Skeletal muscle cell (primary cell): ENCODE results near the gene PPP1R12B.
"Not testable (repeated sequence)": the region's sequence is repeated elsewhere in the genome, so short reads cannot be mapped to it uniquely, and the experiment has no call there.

Experiments
- DNase-seq: peaks from one replicate; pipeline ENCODE4 v3.0.0-alpha.2; 2010; ENCODE audit warnings: low read depth
- H3K4me3 ChIP-seq: 2 replicates; pipeline ENCODE4 v1.5.1; 2011; ENCODE audit warnings: low read depth, mild to moderate bottlenecking, control low read depth, low read length, moderate library complexity

The PPP1R12B gene

DNA sequence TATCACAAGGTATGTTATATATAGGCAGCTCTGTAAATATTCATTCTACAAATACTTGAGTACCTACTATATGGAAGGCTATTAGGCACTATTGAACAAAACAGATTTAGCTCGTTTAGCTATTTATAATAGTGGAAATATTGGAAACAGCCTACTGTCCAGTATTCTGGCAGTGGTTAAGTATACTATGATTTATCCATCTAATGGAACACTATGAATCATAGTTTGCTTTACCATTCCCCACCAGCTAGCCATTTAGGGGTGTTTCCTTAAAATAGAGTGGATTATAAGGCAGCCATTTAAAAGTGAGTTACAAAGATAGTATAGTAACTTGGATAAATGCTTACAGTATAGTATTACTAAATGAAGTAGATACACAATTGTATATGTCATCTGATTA, 169.7 kb downstream of the PPP1R12B start:
- not testable (repeated sequence) for H3K4me3 ChIP-seq, DNase-seq

DNA sequence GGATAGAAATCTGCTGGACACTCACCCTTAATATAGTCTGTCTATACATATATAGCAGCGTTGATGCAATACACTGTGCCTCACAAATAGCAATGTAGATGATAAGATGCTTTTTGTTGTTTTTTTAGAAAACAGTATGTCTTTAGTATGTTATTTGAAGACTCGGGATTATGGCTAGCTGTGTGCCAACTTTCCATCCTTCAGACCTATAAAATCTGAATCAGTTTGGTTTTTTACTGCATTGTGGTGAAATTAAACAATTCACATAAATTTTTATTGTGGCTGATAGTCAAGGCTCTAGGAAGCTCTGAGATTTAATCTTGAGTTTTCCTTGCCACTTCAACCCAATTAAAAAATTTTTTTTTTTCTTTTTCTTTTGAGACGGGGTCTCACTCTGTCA, 170.4 kb downstream of the PPP1R12B start:
- not testable (repeated sequence) for DNase-seq, H3K4me3 ChIP-seq

DNA sequence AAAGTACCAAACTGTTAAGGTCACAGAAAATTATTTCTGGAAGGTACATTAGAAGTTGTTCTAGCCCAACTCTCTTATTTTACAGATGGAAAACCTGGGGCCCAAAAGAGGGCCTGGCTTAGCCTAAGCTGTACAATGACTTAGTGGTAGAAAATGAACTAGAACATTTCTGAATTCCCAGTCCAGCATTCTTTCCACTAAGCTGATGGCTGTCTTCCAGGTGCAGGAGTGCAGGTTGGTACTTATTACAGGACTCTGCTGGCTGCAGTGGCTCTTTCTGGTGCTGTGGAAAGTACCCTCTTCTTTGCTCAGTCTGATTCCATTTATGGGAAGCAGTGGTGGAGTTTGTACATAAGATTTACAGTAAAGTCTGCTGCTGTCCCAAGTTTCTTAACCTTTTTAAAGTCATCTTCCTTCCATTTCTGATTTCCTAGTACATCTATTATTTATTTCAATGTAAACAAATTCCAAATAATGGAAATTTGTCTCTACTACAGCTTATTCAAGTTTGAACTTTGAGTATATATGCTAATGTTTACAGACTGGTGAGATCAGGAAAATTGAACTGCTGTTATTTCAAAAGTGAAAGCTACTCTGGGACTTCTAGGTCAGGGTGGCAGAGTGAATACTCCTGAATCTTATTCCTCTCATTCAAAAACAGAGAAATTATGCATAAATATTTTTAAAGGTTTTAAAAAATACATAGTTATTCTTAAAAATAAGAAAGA, 171.8 kb downstream of the PPP1R12B start:
- DNase-seq, result not testable (repeated sequence)

DNA sequence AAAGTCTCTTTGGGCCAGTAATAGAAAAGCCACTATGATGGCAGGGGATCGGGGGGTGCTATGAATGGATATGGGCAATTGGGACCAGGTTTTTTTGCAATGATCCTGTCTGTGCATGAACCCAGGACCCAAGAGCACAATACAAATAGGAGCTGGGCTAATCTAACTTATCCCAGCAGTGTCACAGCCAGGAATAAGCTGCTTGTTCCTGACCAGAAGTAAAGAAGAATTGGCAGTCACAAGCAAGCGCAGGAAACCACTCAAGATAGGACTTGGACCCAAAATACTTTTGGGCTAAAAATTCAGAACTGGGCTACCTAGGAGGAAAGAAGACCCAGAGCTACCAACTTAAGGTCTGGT, 172.3 kb downstream of the PPP1R12B start:
- not testable (repeated sequence) for DNase-seq, H3K4me3 ChIP-seq

More for the DNA sequence above, 171.8 kb downstream of the PPP1R12B start:
- H3K4me3 ChIP-seq, result not testable (repeated sequence)

DNA sequence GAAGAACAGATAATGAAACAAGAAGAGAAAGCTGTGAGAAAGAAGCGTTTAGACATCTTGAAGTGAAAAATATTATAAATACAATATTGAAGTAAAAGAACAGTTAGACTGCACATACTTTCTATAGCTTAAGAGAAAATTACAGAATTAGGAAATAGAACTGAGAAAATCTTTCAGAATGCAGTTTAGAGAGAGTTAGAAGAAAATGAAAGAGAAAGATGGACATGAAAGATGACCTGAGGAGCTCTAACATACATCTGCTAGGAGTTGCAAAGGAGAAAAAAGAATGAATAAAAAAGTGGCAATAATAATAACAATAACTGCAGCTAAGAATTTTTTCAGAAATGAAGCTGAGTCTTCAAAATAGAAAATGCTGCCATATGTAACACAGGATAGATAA, 173.0 kb downstream of the PPP1R12B start:
- not testable (repeated sequence) for H3K4me3 ChIP-seq, DNase-seq

DNA sequence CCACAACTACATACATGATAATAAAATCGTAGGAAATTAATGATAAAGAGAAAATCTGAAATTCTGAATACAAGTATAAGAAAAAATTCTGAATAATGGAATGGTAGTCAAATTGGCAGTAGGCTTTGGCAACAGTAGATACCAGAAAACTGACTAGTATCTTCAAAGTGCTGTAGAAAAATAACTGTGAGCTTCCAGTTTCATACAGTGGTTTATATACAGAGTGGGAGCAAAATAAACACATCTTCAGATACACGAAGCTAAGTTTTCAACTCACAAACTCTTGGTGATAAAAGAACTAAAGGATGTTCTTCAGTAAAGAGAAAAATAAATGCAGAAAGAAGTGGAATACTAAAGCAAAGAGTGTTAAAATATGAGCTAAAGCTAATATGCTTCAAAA, 173.4 kb downstream of the PPP1R12B start:
- no peak for DNase-seq

DNA sequence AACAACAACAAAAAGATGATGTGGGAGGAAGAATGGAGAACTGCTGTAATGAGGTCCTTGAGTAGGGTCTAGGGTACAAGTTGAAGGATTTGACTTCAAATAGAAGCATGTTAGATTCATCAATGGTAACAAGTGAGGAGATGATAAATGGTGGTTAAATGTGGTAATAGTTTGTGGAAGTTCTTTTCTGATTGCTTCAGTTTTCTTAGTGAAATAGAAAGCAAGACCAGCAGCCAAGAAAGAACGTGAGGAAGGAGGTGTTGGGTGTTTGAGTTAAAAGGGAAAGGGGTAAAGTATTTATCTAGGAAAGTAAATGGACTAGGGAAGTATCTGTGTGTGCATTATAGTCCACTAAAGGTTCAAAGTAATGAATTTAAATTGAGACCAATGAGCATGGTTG, 177.6 kb downstream of the PPP1R12B start:
- not testable (repeated sequence) for H3K4me3 ChIP-seq, DNase-seq

More for the DNA sequence above, 173.4 kb downstream of the PPP1R12B start:
- H3K4me3 ChIP-seq, result no peak overlapping the region

DNA sequence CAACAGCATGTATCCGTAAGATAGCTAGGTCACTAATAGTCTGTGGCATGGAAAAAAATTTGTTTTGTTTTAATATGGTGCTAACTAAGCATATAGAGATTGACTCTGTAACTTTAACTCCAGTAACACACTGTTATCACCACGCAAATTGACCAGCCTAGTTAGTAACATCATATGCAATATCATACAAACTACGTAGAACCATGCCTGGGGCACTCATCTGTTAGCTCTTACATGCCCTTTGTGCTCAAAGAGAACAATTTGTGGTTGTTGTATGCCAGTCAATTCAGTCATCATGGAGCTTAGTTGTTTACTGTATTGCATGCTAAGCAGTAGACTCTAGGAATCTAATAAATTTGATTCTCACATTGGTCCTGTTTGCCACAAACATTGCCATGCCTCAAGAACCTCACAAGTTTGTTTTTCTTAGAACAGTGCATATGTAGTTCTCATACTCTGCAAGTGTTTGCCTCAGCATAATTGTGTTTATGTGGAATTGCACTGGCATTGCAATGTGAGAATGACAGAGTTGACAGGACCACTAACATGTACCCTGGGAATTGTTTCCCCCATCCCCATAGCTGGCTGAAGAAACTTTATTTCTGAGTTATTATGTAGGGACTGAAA, 179.7 kb downstream of the PPP1R12B start:
- not testable (repeated sequence) for DNase-seq, H3K4me3 ChIP-seq

DNA sequence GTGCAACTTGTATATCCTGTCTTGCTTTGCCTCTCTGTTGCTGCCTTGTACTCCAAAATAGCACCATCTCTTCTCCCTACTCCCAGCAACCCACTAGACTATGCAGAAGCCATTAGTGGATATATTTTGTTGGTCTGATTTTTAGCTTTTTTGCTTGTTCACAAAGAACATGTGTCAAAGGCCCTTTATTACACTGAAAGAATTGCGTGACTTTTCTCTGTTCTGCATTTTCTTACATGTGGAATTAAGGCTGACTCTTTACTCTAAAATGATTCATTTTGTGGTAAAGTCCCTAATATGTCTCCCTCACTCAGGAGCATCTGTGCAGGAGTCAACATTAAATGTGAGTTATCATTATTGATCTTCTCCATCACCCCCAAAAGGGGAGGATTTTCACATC, 182.2 kb downstream of the PPP1R12B start:
- DNase-seq, H3K4me3 ChIP-seq: not testable (repeated sequence)

DNA sequence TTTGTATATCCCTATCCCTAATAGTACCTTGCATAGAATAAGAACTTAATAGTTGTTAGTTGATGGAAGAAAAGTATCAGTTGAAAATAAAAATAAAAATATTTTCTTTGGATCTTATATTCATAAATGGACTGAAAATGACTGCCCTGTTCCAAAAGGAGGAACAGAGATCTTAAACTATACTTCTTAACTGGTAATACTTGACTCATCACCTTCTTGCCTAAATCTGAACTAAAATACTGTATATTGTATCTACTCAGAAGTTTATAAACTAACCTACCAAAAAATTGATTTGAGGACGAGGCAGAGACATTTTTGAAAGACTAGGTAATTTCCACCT, 182.9 kb downstream of the PPP1R12B start:
- H3K4me3 ChIP-seq, result no peak overlapping the region
- DNase-seq, result no peak

DNA sequence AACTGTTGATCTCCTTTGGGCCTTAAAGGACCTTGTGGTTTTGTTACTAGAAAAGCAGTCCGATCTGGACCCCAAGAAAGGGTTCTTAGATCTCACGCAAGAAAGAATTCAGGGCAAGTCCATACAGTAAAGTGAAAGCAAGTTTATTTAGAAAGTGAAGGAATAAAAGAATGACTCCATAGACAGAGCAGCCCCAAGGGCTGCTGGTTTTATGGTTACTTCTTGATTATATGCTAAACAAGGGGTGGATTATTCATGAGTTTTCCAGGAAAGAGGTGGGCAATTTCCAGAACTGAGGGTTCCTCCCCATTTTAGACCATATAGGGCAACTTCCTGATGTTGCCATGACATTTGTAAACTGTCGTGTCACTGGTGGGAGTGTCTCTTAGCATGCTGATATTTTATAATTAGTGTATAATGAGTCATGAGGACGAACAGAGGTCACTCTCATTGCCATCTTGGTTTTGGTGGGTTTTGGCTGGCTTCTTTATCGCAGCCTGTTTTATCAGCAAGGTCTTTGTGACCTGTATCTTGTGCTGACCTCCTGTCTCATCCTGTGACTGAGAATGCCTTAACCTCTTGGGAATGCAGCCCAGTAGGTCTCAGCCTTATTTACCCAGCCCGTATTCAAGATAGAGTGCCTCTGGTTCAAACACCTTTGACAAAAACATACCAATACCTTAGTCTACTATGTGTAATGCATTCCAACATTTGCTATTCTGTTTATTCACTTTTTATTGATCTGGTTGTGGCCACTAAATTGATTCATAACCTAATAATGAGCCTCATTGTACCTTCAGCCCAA, 183.5 kb downstream of the PPP1R12B start:
- not testable (repeated sequence) for H3K4me3 ChIP-seq, DNase-seq

DNA sequence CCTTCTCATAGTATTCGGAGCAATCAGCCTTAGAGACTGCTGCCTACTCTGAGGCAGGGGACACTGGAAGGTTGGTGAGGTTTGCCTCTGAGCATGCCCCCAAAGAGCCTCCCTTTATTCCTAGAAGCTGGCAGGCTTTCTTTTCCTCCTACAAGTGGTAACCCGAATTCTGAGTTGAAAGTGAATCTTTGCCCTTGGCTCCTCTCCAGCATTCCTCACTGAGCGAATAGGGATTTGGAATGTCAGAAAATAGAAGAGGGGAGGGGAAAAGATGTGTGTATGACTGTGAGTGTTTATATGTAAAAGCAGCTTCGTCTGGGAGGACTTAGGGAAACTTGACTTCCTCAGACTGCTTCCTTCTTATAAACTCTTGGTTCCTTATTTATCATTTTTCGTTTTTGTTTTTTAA, 190.7 kb downstream of the PPP1R12B start:
- H3K4me3 ChIP-seq, result not testable (repeated sequence)
- DNase-seq, result peak; percentile 16

DNA sequence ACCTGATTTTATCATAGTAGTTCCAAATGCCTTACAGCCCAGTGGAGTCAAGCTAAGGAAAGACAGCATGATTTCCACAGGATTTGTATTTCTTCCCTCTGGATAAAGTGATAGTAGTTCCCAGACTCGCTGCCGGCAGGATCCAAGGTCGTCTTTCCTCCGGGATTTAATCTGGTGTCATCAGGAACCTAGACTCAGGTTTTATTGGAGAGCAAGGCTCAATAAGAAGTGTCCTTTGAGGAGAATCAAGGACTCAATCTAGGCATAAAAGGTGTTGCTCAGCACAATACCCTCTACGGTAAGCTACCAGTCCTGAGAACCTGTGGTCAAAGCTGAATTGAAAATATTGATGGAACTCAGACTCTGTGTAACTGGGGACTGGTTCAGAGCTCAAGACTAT, 191.1 kb downstream of the PPP1R12B start:
- not testable (repeated sequence) for H3K4me3 ChIP-seq, DNase-seq

DNA sequence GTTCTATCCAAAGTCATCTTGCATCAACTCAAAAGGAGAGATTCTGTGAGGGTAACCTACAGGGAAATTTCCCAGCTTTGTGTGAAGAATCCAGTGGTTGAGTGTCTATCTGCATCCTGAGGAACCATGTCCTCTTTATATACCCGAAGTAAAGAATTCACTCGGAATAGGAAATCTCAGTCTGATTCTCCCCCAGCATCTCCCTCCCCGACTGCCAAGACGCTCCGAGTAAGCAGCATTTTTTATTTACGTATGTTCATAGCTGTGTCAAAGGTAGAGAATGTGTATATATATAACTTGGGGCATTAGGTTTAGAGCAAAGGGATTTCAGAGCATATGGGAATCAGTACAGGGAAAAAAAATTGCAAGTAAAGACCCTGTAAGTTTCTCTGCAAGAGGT, 191.5 kb downstream of the PPP1R12B start:
- no peak overlapping the region for H3K4me3 ChIP-seq
- DNase-seq, result no peak

DNA sequence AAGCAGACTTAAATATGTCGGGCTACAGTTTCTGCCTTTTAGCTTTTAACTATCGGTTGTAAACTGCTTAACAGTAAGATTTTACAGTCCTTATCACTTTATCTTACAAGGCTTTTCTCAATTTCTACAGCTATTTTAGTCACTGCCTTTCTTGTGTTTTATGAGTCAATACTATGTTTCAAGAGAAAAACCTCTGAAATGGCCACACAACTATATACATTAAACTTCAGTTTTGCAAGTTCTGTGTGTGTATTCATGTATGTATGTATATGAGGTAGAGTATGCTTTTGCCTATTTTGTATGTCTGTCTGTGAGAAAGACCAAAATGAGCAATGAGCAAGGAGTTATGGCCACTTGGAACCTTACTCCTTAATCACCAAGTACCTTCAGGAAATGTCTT, 191.9 kb downstream of the PPP1R12B start:
- DNase-seq, result no peak
- H3K4me3 ChIP-seq, result no peak overlapping the region

DNA sequence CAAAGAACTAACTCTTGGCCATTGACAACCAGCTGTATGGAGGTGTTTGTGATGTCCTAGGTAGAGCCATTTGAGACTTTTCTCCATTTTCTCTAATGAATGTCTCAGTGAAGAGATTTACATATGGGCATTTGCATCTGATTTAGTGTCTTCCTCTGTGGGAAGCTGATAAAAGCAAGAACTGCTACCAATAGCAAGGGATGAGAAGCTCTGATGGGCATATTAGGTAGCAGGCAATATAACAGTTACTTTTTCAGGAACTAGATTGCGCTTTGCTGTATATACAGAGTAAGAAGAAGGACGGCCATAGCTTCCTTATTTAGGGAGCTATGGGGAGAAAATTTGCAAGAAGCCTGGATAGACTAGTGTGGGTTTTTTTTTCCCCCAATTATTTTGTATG, 192.4 kb downstream of the PPP1R12B start:
- not testable (repeated sequence) for H3K4me3 ChIP-seq

DNA sequence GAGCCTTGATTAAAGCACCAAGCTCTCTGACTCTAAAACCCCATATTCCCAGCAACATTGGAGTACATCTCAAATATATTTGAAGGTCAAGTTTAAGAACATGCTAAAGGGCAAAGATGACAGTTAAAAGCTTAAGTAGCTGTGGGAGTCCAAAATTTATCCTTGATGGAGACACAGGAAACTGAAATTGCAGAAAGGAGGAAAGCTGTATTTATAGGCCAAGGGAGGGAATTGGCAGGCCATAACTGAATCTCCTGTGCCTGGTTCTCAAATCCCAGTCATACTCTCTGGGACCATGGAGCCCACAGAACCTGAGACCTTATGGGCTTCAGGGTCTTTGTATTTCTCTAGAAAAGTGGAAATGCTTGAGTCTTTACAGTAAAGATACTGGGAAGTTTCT, 193.9 kb downstream of the PPP1R12B start:
- H3K4me3 ChIP-seq, DNase-seq: not testable (repeated sequence)

More for the DNA sequence above, 192.4 kb downstream of the PPP1R12B start:
- not testable (repeated sequence) for DNase-seq

DNA sequence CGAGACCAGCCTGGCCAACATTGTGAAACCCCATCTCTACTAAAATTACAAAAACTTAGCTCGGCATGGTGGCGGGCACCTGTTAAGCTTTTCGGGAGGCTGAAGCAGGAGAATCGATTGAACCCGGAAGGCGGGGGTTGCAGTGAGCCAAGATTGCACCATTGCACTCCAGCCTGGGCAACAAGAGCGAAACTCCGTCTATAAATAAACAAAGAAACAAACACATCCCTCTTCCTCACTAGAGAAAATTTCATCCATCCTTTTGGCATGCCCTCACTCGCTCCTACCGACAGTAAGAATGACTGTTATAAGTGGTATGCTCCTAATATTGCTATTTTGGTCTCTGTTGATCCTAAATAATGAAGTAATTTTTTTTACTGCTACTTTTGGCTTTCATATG, 195.0 kb downstream of the PPP1R12B start:
- DNase-seq, H3K4me3 ChIP-seq: not testable (repeated sequence)

DNA sequence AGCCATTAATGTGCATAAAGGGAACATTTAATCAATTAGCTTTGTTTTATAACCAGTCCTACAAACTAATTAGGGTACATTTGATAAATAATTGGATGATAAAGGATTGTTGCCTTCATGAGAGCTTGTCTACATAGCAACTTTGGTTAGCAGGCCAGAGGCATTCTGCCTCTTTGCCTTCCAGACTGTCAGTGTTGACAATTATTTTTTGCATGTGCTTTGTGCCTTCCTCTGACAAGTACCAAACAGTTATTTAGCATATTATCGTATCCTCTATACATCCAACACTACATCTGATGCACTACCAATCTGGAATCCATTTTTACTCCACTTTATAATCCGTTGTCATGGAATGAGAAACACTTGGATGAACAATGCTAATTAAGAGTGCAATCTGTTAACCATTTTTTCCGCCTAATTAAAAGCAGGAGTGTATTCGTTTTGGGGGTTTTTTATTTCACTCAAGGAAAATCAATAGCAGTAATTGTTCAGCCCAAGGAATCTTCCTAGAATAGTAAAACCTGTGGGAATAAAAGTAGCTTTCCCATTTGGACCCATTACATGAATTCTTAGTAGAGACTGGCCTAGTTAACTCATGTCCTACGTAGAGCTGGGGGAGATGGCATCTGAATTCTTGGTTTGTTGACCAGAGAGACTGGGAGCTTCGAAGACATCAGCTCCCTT, 196.4 kb downstream of the PPP1R12B start:
- not testable (repeated sequence) for DNase-seq, H3K4me3 ChIP-seq
